SK-N-SH (cell line): Measurements from ENCODE around the gene PPP1R10. TPM values are rescaled to one million over a fixed set of nuclear protein-coding genes. Genes with fewer than 3 reads are reported as not detected.

Experiments used
- CTCF ChIA-PET: fragments of 300-600, 350-600 bp; formaldehyde crosslinking; extraction: SDS; loops from one replicate; lab custom pipeline; 2021; lab: Yijun Ruan, JAX
- POLR2A ChIA-PET: fragments of 350-600 bp; sonication (Branson Sonifier 250); formaldehyde crosslinking; extraction: SDS; loops from one replicate; lab custom pipeline; 2020; ENCODE audit warnings: antibody characterized with exemption, inconsistent platforms; lab: Yijun Ruan, JAX
- DNase-seq: peaks from one replicate; pipeline ENCODE4 v3.0.0; 2012
- H2AFZ ChIP-seq: fragments of 200-600 bp; sonication (generic); 2 replicates; pipeline ENCODE4 v1.8.1; 2016; ENCODE audit warnings: antibody characterized with exemption, mild to moderate bottlenecking, low read depth
- H3F3A ChIP-seq: fragments of 200-600 bp; sonication (generic); replicated peaks from 2 replicates; pipeline ENCODE3; 2016; ENCODE audit warnings: antibody characterized with exemption, mild to moderate bottlenecking; ENCODE audit not compliant: insufficient read depth
- H3K27ac ChIP-seq, 2 experiments: fragments of 200-500 bp in 1 of 2; fragments of 200-600 bp in 1 of 2; sonication (Bioruptor generic) in 1 of 2; sonication (generic), shearing (Covaris generic) in 1 of 2; 2 replicates each; pipeline versions ENCODE4 v1.5.1 to v1.6.1; 2014 to 2016; ENCODE audit warnings: low read depth in 2 of 2, inconsistent platforms in 1 of 2, low read length in 1 of 2, mild to moderate bottlenecking in 1 of 2, mixed read lengths in 1 of 2
- H3K27me3 ChIP-seq: fragments of 200-600 bp; sonication (generic), shearing (Covaris generic); 2 replicates; pipeline ENCODE4 v1.6.1; 2016; ENCODE audit warnings: mixed run types; ENCODE audit not compliant: insufficient read depth
- H3K36me3 ChIP-seq, 2 experiments: fragments of 200-500 bp in 1 of 2; fragments of 200-600 bp in 1 of 2; sonication (Bioruptor generic) in 1 of 2; sonication (generic) in 1 of 2; replicated peaks in 1 of 2; 2 replicates each; pipeline versions ENCODE3 to v1.5.1; 2014 to 2016; ENCODE audit warnings: low read length in 1 of 2, mild to moderate bottlenecking in 1 of 2; ENCODE audit not compliant: insufficient read depth in 2 of 2, control insufficient read depth in 1 of 2
- H3K4me1 ChIP-seq, 2 experiments: fragments of 200-500 bp in 1 of 2; fragments of 200-600 bp in 1 of 2; sonication (Bioruptor generic) in 1 of 2; sonication (generic), shearing (Covaris generic) in 1 of 2; 2 replicates each; pipeline versions ENCODE4 v1.5.1 to v1.6.1; 2014 to 2016; ENCODE audit warnings: low read depth in 1 of 2, low read length in 1 of 2, mixed run types in 1 of 2; ENCODE audit not compliant: insufficient read depth in 2 of 2, control insufficient read depth in 1 of 2
- H3K4me2 ChIP-seq: fragments of 200-600 bp; sonication (generic), shearing (Covaris generic); 2 replicates; pipeline ENCODE4 v1.6.1; 2017; ENCODE audit warnings: mixed run types
- H3K4me3 ChIP-seq, 2 experiments: fragments of 200-500 bp in 1 of 2; fragments of 200-600 bp in 1 of 2; sonication (Bioruptor generic) in 1 of 2; sonication (generic), shearing (Covaris generic) in 1 of 2; 2 replicates each; pipeline versions ENCODE4 v1.5.1 to v1.8.1; 2014 to 2016; ENCODE audit warnings: low read depth in 2 of 2, inconsistent platforms in 1 of 2, low read length in 1 of 2, mild to moderate bottlenecking in 1 of 2, mixed read lengths in 1 of 2, moderate library complexity in 1 of 2
- H3K79me2 ChIP-seq: fragments of 200-600 bp; sonication (generic); 2 replicates; pipeline ENCODE4 v1.8.1; 2017; ENCODE audit warnings: mild to moderate bottlenecking; ENCODE audit not compliant: insufficient read depth
- H3K9ac ChIP-seq: fragments of 200-600 bp; sonication (generic); 2 replicates; pipeline ENCODE4 v1.6.1; 2017; ENCODE audit warnings: mixed run types
- H3K9me2 ChIP-seq: fragments of 200-600 bp; sonication (generic); 2 replicates; pipeline ENCODE4 v1.6.1; 2017; ENCODE audit warnings: mixed run types
- H3K9me3 ChIP-seq: fragments of 200-600 bp; sonication (generic); 2 replicates; pipeline ENCODE4 v1.6.1; 2017; ENCODE audit warnings: mixed run types, mild to moderate bottlenecking, moderate library complexity
- H4K20me1 ChIP-seq: fragments of 200-600 bp; sonication (generic); 2 replicates; pipeline ENCODE4 v1.6.1; 2017; ENCODE audit warnings: mild to moderate bottlenecking, mixed run types; ENCODE audit not compliant: insufficient read depth
- CTCF ChIP-seq: fragments of 200-600 bp; sonication (generic); IDR thresholded peaks from 2 replicates; pipeline ENCODE4 v1.6.1; 2017; ENCODE audit warnings: antibody characterized with exemption, mild to moderate bottlenecking, moderate library complexity
- MEF2A ChIP-seq: IDR thresholded peaks from 2 replicates; pipeline ENCODE4 v1.4.0; 2012; ENCODE audit warnings: low read depth, borderline replicate concordance
- MXI1 ChIP-seq: IDR thresholded peaks from 2 replicates; pipeline ENCODE4 v1.6.1; 2012; ENCODE audit warnings: mild to moderate bottlenecking, low read depth, low read length, improper control_type of control experiment
- NRF1 ChIP-seq: IDR thresholded peaks from 2 replicates; pipeline ENCODE4 v1.6.1; 2012; ENCODE audit warnings: low read depth, mild to moderate bottlenecking, low read length
- PBX3 ChIP-seq: IDR thresholded peaks from 2 replicates; pipeline ENCODE4; 2012
- POLR2AphosphoS5 ChIP-seq: IDR thresholded peaks from 2 replicates; pipeline ENCODE4 v1.6.1; 2012; ENCODE audit warnings: low read depth, low read length
- RAD21 ChIP-seq: IDR thresholded peaks from 2 replicates; pipeline ENCODE4 v1.6.1; 2012; ENCODE audit warnings: mild to moderate bottlenecking, low read length
- SMC3 ChIP-seq: IDR thresholded peaks from 2 replicates; pipeline ENCODE4 v1.6.1; 2012; ENCODE audit warnings: low read depth, low read length, improper control_type of control experiment
- TCF12 ChIP-seq: IDR thresholded peaks from 2 replicates; pipeline ENCODE4 v1.4.0; 2012
- USF2 ChIP-seq: fragments of 150-350 bp; IDR thresholded peaks from 2 replicates; pipeline ENCODE4 v1.6.1; 2017; ENCODE audit warnings: antibody characterized with exemption, low read length, low read depth, borderline replicate concordance
- ZBTB33 ChIP-seq: IDR thresholded peaks from 2 replicates; pipeline ENCODE4 v1.4.0; 2012; ENCODE audit warnings: low read depth, borderline replicate concordance
- WGBS: methylation state at CpG from one replicate; pipeline ENCODE4 v1.1.6; 2017; ENCODE audit warnings: low lambda C conversion rate; 5-methylcytosine and 5-hydroxymethylcytosine counted together
- polyA plus RNA-seq, 3 experiments: library from polyadenylated mRNA; depleted of rRNA; stranded (reverse); fragments of >200 nt; gene quantifications; 2 replicates each; pipeline ENCODE4 v1.2.3, GENCODE V29; 2012

Gene PPP1R10
- polyA plus RNA-seq, 1 of the 3 experiments (the other 2 are of a cell fraction): 16.8 TPM

- Histone ChIP-seq H2AFZ (no peak overlapping the region), H3K9me2 (no peaks in the 10 kb centered on the region), H4K20me1 (no peaks in the 10 kb centered on the region), H3K27me3 (no peaks in the 10 kb centered on the region), H3K9me3 (no peaks in the 10 kb centered on the region), H3K4me3 (no peak overlapping the region), H3K79me2 (no peaks in the 10 kb centered on the region), H3K36me3 (peaks cover 31 to 48% of the 10 kb centered on the region in 2 experiments), H3K9ac (no peak overlapping the region), H3K4me2 (no peak overlapping the region), H3F3A (peaks cover 35% of the 10 kb centered on the region), H3K27ac (0 out of 4 replicates have a peak overlapping the region, but pooled peaks of 1 of the 2 experiments have one; percentile 13), H3K4me1 (no peaks in the 10 kb centered on the region)
- no peak for DNase-seq
- POLR2A ChIA-PET: interaction anchor here (1.6 to 2.4 kb wide), 3 partner anchors 9 to 14 kb away, joined by 6 to 18 read pairs (median 12); no protein-coding TSS in a partner anchor
- CTCF ChIA-PET: interaction anchor here (1.4 to 9.9 kb wide), 3 partner anchors 10 to 56 kb away, joined by 5 to 118 read pairs (median 18); no protein-coding TSS in a partner anchor
- 92% methylated on average over 13 of the region's 13 CpGs for WGBS
- TF ChIP-seq USF2: no peak
- no peak for TF ChIP-seq SMC3
- no peak for TF ChIP-seq RAD21
- TF ChIP-seq MEF2A: no peak
- no peak for TF ChIP-seq MXI1
- TF ChIP-seq NRF1: no peak
- no peak for TF ChIP-seq CTCF
- TF ChIP-seq PBX3: no peak
These were observed 17.3 kb downstream of the PPP1R10 start for GRCh38 chr6:30599625-30600324.

GRCh38 chr6:30598912-30599624, 18.0 kb downstream of the PPP1R10 start:
- no peak for DNase-seq
- TF ChIP-seq TCF12: no peak
- peak; percentile 18; the same call in 1 of the 2 replicates for TF ChIP-seq POLR2AphosphoS5
- TF ChIP-seq ZBTB33: 0 out of 2 replicates have a peak, but pooled peaks have one; percentile 11
- TF ChIP-seq, all 33 proteins: peak for 2
- Histone ChIP-seq H3K79me2 (no peaks in the 10 kb centered on the region), H3K9me3 (no peaks in the 10 kb centered on the region), H3K4me2 (no peak overlapping the region), H3K9me2 (no peaks in the 10 kb centered on the region), H3F3A (peaks cover 39% of the 10 kb centered on the region), H2AFZ (no peak overlapping the region), H3K4me3 (no peak overlapping the region), H3K36me3 (peaks cover 28 to 42% of the 10 kb centered on the region in 2 experiments), H3K27me3 (no peaks in the 10 kb centered on the region), H3K4me1 (no peaks in the 10 kb centered on the region), H4K20me1 (no peaks in the 10 kb centered on the region), H3K27ac (no peak overlapping the region), H3K9ac (no peak overlapping the region)
- ChIA-PET CTCF (interaction anchor here (1.0 to 9.9 kb wide), 5 partner anchors 8 to 117 kb away, joined by 3 to 118 read pairs (median 3); no protein-coding TSS in a partner anchor), POLR2A (interaction anchor here (0.6 to 3.4 kb wide), 6 partner anchors 8 to 141 kb away, joined by 3 to 32 read pairs (median 4); no protein-coding TSS in a partner anchor)
- 96% methylated on average over 11 of the region's 12 CpGs for WGBS
